Testis (tissue), 3 donors: ENCODE data around the gene ASB3. TPM values are rescaled to one million over a fixed set of nuclear protein-coding genes. Genes with fewer than 3 reads are reported as not detected.

ENCODE experiments used
- DNase-seq: peaks from one replicate; pipeline ENCODE4 v3.0.0-alpha.2; 2019
- H3K27ac ChIP-seq, 2 donors: fragments of 200-600 bp; sonication (generic); one replicate each; pipeline ENCODE4 v1.5.1; 2019
- H3K27me3 ChIP-seq: fragments of 200-600 bp; sonication (generic); one replicate; pipeline ENCODE4 v1.5.1; 2019
- H3K36me3 ChIP-seq: fragments of 200-600 bp; sonication (generic); one replicate; pipeline ENCODE4 v1.5.1; 2017; ENCODE audit warnings: low read depth; ENCODE audit errors: missing control alignments
- H3K4me1 ChIP-seq: fragments of 200-600 bp; sonication (generic); one replicate; pipeline ENCODE4 v1.5.1; 2019
- H3K4me3 ChIP-seq, 2 donors: fragments of 200-600 bp; sonication (generic); one replicate each; pipeline ENCODE4 v1.5.1; 2017 to 2019
- H3K9me3 ChIP-seq: fragments of 200-600 bp; sonication (generic); one replicate; pipeline ENCODE4 v1.5.1; 2017
- CTCF ChIP-seq, 3 experiments: fragments of 450-650 bp in 2 of 3; fragments of 200-600 bp in 1 of 3; sonication (generic) in 1 of 3; IDR thresholded peaks; one replicate each; pipeline ENCODE4 v1.5.1; 2016 to 2019; ENCODE audit warnings: antibody characterized with exemption in 3 of 3, mild to moderate bottlenecking in 2 of 3, moderate library complexity in 1 of 3
- POLR2A ChIP-seq: fragments of 450-650 bp; IDR thresholded peaks from one replicate; pipeline ENCODE4 v1.6.1; 2017; ENCODE audit warnings: antibody characterized with exemption, mild to moderate bottlenecking, moderate library complexity
- WGBS, 2 donors: methylation state at CpG; one replicate each; pipeline ENCODE4 v1.1.5; 2018; 5-methylcytosine and 5-hydroxymethylcytosine counted together
- intact Hi-C: fragments of 100-400 bp; cut with DNase I; formaldehyde crosslinking; loops from one replicate; pipeline ENCODE4 v1.15.1; 2023; ENCODE audit warnings: low total_unique reads
- polyA plus RNA-seq: library from polyadenylated mRNA; stranded (reverse); fragments of 350-450 nt; fragmentation: Illumina TruSeq; extraction: RNeasy Lipid Tissue Mini Kit (QIAGEN cat#74804); gene quantifications from one replicate; pipeline ENCODE4 v1.2.3, GENCODE V29; 2014; ENCODE audit warnings: low read depth, low replicate concordance; ENCODE audit not compliant: insufficient read depth
- total RNA-seq, 2 donors: library from RNA; depleted of rRNA; stranded (reverse); fragments of >200 nt; gene quantifications; one replicate each; pipeline ENCODE4 v1.2.3, GENCODE V29; 2016

ASB3 gene
- total and polyA plus RNA-seq, 3 donors from 2014 or later, result 26.9 to 31.8 (median 29.0) TPM

- 70 to 74% methylated on average over 6 of the region's 6 CpGs for WGBS, 2 donors
- no peaks in the 10 kb centered on the region for H3K4me1 ChIP-seq
- no peaks in the 10 kb centered on the region for H3K27me3 ChIP-seq
- no peak overlapping the region for H3K4me3 ChIP-seq
- no peak overlapping the region for H3K27ac ChIP-seq
- H3K9me3 ChIP-seq, result no peaks in the 10 kb centered on the region
- no peak for DNase-seq
- no peak for TF ChIP-seq POLR2A
- TF ChIP-seq CTCF (IDR thresholded peaks at IDR 0.05), result no peak
- H3K36me3 ChIP-seq, result no peaks in the 10 kb centered on the region
- intact Hi-C loops, result no loop called here
These were observed 157.8 kb downstream of the ASB3 start for GRCh38 chr2:53629001-53629400.

- TF ChIP-seq CTCF (IDR thresholded peaks at IDR 0.05), result no peak
- H3K27me3 ChIP-seq, result no peaks in the 10 kb centered on the region
- intact Hi-C loops, result no loop called here
These were observed 164.6 kb downstream of the ASB3 start for GRCh38 chr2:53622141-53622540.

GRCh38 chr2:53620981-53621380 lies 165.8 kb downstream of the ASB3 start:
- Histone ChIP-seq H3K27ac (no peak overlapping the region), H3K27me3 (no peaks in the 10 kb centered on the region), H3K4me1 (no peaks in the 10 kb centered on the region), H3K9me3 (no peaks in the 10 kb centered on the region), H3K36me3 (no peaks in the 10 kb centered on the region), H3K4me3 (no peak overlapping the region)
- intact Hi-C loops, result no loop called here
- TF ChIP-seq POLR2A, result no peak
- 82 to 87% methylated on average over 2 of the region's 2 CpGs for WGBS, 2 donors
- no peak for DNase-seq

More at GRCh38 chr2:53622141-53622540, 164.6 kb downstream of the ASB3 start:
- no peak for DNase-seq
- no peaks in the 10 kb centered on the region for H3K4me1 ChIP-seq
- H3K9me3 ChIP-seq, result no peaks in the 10 kb centered on the region
- no peak overlapping the region for H3K4me3 ChIP-seq
- H3K36me3 ChIP-seq, result no peaks in the 10 kb centered on the region
- H3K27ac ChIP-seq, result no peak overlapping the region

Other genes with a start within 250 kb of the ASB3 start
- gene CHAC2, start 19.1 kb downstream of the ASB3 start, total RNA-seq, result 1 to 10 TPM; 3.4 to 3.6 TPM
- gene CHAC2, start 19.1 kb downstream of the ASB3 start, polyA plus RNA-seq, result 9.1 TPM
- gene ERLEC1, start 91 bp upstream of the ASB3 start, total RNA-seq, result 100 to 1,000 TPM in 1 of 2 donors, 10 to 100 TPM in 1; 91.5 to 123 TPM
- gene ERLEC1, start 91 bp upstream of the ASB3 start, polyA plus RNA-seq, result 86.3 TPM
- 1 to 10 TPM; 6.5 to 6.8 TPM for gene GPR75, start 73.0 kb upstream of the ASB3 start, total RNA-seq
- 2.3 TPM for gene GPR75, start 73.0 kb upstream of the ASB3 start, polyA plus RNA-seq
- 100 to 1,000 TPM; 104 to 142 TPM for gene PSME4, start 184.0 kb upstream of the ASB3 start, total RNA-seq
- 144 TPM for gene PSME4, start 184.0 kb upstream of the ASB3 start, polyA plus RNA-seq